HepG2 (cell line): ENCODE data around the gene IRS1. TPM values are rescaled to one million over a fixed set of nuclear protein-coding genes. Genes with fewer than 3 reads are reported as not detected.

Experiments used
- ATAD3A ChIP-seq: sonication (generic); formaldehyde crosslinking; IDR thresholded peaks from 2 replicates; pipeline ENCODE4 v1.4.0; 2020; ENCODE audit warnings: missing genetic modification reagents
- BCL6 ChIP-seq: IDR thresholded peaks from 2 replicates; pipeline ENCODE4 v1.6.1; 2016; ENCODE audit warnings: missing genetic modification reagents, missing compliant biosample characterization
- FOSL1 ChIP-seq: sonication (generic); formaldehyde crosslinking; IDR thresholded peaks from 2 replicates; pipeline ENCODE4 v1.9.0; 2021; ENCODE audit warnings: missing genetic modification reagents, borderline replicate concordance
- HINFP ChIP-seq: sonication (generic); formaldehyde crosslinking; IDR thresholded peaks from 2 replicates; pipeline ENCODE4 v1.4.0; 2020; ENCODE audit warnings: low read depth, mild to moderate bottlenecking, missing genetic modification reagents
- IRX3 ChIP-seq: sonication (generic); formaldehyde crosslinking; IDR thresholded peaks from 2 replicates; pipeline ENCODE4 v1.8.1; 2023; ENCODE audit warnings: mild to moderate bottlenecking, low read depth, missing genetic modification reagents, borderline replicate concordance
- ISL2 ChIP-seq: sonication (generic); formaldehyde crosslinking; IDR thresholded peaks from 2 replicates; pipeline ENCODE4 v1.5.0; 2020; ENCODE audit warnings: missing genetic modification reagents
- JUN ChIP-seq: sonication (generic); formaldehyde crosslinking; IDR thresholded peaks from 2 replicates; pipeline ENCODE4 v1.4.0; 2020; ENCODE audit warnings: mild to moderate bottlenecking, missing genetic modification reagents
- LBX2 ChIP-seq: sonication (generic); formaldehyde crosslinking; IDR thresholded peaks from 2 replicates; pipeline ENCODE4 v1.5.0; 2020; ENCODE audit warnings: missing genetic modification reagents, mild to moderate bottlenecking, borderline replicate concordance
- NFYC ChIP-seq: IDR thresholded peaks from 2 replicates; pipeline ENCODE4 v1.6.1; 2016; ENCODE audit warnings: missing genetic modification reagents, missing compliant biosample characterization
- NR3C1 ChIP-seq: sonication (generic); formaldehyde crosslinking; IDR thresholded peaks from 2 replicates; pipeline ENCODE4 v1.4.0; 2020; ENCODE audit warnings: missing genetic modification reagents
- SIN3B ChIP-seq: fragments of 150-350 bp; IDR thresholded peaks from 2 replicates; pipeline ENCODE4 v1.6.1; 2014; ENCODE audit warnings: low read length
- XRCC5 ChIP-seq: fragments of 200-400 bp; formaldehyde crosslinking; optimal IDR thresholded peaks from 2 replicates; pipeline ENCODE3; 2017; ENCODE audit warnings: mild to moderate bottlenecking, low read length
- ZNF225 ChIP-seq: sonication (generic); formaldehyde crosslinking; IDR thresholded peaks from 2 replicates; pipeline ENCODE4 v1.4.0; 2020; ENCODE audit warnings: mild to moderate bottlenecking, missing genetic modification reagents
- ZNF235 ChIP-seq: sonication (generic); formaldehyde crosslinking; IDR thresholded peaks from 2 replicates; pipeline ENCODE4 v1.8.1; 2023; ENCODE audit warnings: mild to moderate bottlenecking, missing genetic modification reagents, borderline replicate concordance
- ZNF318 ChIP-seq: sonication (generic); formaldehyde crosslinking; IDR thresholded peaks from 2 replicates; pipeline ENCODE4 v1.4.0; 2020; ENCODE audit warnings: mild to moderate bottlenecking, missing genetic modification reagents
- ZNF343 ChIP-seq: sonication (generic); formaldehyde crosslinking; IDR thresholded peaks from 2 replicates; pipeline ENCODE4 v1.4.0; 2020; ENCODE audit warnings: mild to moderate bottlenecking, missing genetic modification reagents
- ZNF672 ChIP-seq: sonication (generic); formaldehyde crosslinking; IDR thresholded peaks from 2 replicates; pipeline ENCODE4 v1.8.1; 2022; ENCODE audit warnings: missing genetic modification reagents
- ZNF850 ChIP-seq: sonication (generic); formaldehyde crosslinking; conservative IDR thresholded peaks from 2 replicates; pipeline ENCODE4 v1.9.0; 2021; ENCODE audit warnings: mild to moderate bottlenecking, missing genetic modification reagents
- polyA plus RNA-seq, 8 experiments: library from polyadenylated mRNA; depleted of rRNA in 3 of 8; stranded (reverse) in 7 of 8; unstranded in 1 of 8; fragments of >200 nt; fragmentation: Illumina TruSeq in 4 of 8; extraction: Trizol in 4 of 8; gene quantifications; 2 replicates each; pipeline versions ENCODE4 v1.2.1 to v1.2.3, GENCODE V29; 2011 to 2016; ENCODE audit warnings: low read depth in 4 of 8, missing spikeins in 1 of 8, mixed read lengths in 1 of 8; ENCODE audit not compliant: insufficient read depth in 1 of 8
- total RNA-seq, 5 experiments: library from RNA; depleted of rRNA; stranded (reverse); fragments of >200 nt; fragmentation: Illumina TruSeq; extraction: Trizol; gene quantifications; 2 replicates each; pipeline ENCODE4 v1.2.3, GENCODE V29; 2016; ENCODE audit warnings: low read depth in 1 of 5

IRS1 gene
- total and polyA plus RNA-seq, 2 of the 13 experiments (the other 11 are each of a cell fraction or from before 2014, with no cell fraction given): 8.7 to 9.0 TPM

- TF ChIP-seq ZNF318 (no peak), XRCC5 (no peak), ATAD3A (no peak), IRX3 (CRISPR knock-in tag) (no peak), NFYC (0 out of 2 replicates have a peak, but pooled peaks have one; percentile 8), NR3C1 (CRISPR knock-in tag) (no peak), ZNF235 (no peak), ISL2 (CRISPR knock-in tag) (peak; percentile 98), ZNF672 (CRISPR knock-in tag) (no peak), ZNF225 (CRISPR knock-in tag) (no peak), LBX2 (no peak), ZNF850 (no peak), BCL6 (CRISPR knock-in tag) (peak; percentile 95), FOSL1 (CRISPR knock-in tag) (no peak), SIN3B (no peak), JUN (CRISPR knock-in tag) (peak; percentile 72), ZNF343 (0 out of 2 replicates have a peak, but pooled peaks have one; percentile 50), HINFP (no peak)
Observed at GRCh38 chr2:226733189-226733858, 66.3 kb downstream of the IRS1 start (continued).
